ENCODE results near the gene GPC6.

GPC6 gene

GRCh38 chr13:93561576-93562225, 335.1 kb downstream of the GPC6 start:
- no peak for DNase-seq (ENCODE audit: low read depth)

DNA sequence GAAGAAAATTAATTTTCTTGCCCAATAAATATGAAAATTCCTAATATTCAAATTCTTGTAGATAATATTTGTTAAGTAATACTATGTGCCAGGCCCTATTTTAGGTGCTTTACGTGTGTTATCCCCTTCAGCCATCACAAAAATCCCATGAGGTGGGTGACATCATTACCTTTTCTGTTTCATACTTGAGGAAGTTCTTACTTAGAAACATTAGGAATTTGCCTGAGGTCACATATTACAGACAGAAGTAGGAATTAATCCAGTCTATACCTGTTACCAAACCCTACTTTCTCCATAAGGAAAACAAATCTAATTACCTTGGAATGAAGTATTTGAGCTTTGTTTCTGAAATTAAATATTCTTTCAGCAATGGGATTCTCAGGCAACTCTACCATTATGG, 336.1 kb downstream of the GPC6 start:
- DNase-seq (ENCODE audit: low read depth) = no peak

DNA sequence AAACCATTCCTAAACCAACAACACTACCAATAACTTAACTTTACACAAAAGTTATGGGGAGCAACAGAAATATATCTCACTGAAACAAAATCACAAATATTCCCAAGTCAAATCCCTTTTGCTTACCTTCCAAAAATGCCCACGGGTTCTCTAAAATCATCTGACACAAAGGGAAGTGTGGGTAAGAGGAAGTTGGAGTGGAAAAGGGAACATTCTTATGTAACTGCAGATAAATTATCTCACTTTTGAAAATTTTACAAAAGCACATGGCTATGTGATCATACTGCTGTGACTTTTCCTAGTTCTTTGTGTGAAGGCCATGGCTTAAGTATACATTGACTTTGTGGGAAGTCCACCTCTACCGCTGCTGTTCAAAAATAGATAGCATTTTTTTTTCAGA, 350.5 kb downstream of the GPC6 start:
- no peak for DNase-seq (ENCODE audit: low read depth)

DNA sequence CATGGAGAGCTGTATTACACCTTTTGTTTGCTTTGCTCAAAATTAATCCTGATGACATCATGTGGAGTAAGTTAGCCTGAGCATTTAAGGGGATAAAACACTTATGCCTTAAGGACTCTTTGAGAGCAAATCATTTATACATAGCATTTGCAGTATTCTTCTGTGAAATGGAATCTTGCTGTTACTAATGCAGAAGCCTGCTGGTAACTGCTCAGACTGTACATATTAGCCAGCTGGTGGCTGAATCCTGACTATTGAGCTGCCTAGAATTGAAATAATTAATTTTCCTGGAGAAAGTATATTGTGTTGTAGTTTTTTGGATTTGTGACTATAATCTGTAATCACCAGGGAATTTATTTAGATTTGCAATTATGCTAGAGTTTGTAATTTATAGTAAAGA, 363.2 kb downstream of the GPC6 start:
- no peak for DNase-seq (ENCODE audit: low read depth)

- DNase-seq (ENCODE audit: low read depth) = peak; percentile 76
Observed at GRCh38 chr13:93603043-93603442, 376.4 kb downstream of the GPC6 start.

DNA sequence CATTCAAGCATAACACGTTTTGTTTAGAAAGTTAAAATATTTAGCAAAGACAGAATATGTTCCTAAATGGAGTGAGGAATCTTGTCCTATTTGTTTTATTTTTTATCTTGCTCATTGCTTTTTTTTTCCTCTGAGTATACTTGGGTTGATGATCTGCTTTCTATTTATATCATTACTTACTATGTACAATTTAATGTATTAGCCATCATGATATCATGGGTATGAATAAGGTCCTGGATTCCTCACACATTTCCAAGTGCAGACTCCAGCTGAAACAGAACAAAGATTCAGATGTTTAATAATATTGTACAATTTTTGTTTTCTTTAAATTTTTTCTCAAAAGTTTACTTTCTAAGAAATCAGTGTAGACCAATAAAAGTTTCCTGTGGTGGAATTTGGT, 388.2 kb downstream of the GPC6 start:
- DNase-seq (ENCODE audit: low read depth) = no peak

DNA sequence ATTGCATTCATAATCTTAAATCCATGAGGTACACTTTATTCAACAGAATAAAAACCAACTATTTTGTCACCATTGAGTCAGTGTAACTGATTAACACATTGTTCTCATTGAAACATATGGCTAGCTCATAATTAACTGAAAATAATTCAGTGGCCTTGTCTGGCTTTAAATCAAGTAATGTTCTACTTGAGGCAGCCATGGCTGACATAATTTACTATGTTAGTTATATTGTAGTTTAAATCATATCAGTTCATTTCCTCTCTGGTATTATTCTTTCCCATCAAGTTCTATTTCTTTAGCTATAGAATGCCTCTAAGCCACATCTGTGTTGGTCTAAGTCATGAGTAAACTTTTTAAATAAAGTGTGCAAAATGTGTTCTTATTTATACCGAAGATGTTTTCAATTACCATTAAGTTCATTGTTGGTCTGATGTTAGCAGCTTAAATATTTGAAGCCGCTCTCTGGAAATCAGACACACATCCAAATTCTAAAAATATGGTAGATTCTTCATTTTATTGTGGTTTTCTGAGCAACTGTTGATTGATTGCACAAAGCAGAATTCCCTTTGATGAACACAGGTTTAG, 393.7 kb downstream of the GPC6 start:
- peak; percentile 47 for DNase-seq (ENCODE audit: low read depth)

DNA sequence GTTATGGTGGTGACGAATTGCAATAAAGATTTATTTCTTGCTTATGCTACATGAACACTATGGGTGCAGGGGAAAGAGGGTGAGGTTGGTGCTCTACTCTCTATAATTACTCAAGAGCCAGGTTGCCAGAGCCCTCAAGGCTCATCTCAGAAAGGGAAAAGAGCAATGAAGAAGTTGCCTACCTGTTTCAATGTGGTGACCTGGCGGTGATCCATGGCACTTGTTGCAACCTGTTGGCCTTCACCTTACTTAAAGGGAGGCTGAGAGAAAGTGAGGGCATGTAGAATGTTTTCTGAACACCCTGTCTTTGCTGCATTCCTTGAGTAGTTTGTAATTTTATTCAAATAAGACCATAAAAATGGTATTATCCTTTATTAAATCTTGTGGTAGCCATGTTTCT, 394.4 kb downstream of the GPC6 start:
- DNase-seq (ENCODE audit: low read depth) = no peak

DNA sequence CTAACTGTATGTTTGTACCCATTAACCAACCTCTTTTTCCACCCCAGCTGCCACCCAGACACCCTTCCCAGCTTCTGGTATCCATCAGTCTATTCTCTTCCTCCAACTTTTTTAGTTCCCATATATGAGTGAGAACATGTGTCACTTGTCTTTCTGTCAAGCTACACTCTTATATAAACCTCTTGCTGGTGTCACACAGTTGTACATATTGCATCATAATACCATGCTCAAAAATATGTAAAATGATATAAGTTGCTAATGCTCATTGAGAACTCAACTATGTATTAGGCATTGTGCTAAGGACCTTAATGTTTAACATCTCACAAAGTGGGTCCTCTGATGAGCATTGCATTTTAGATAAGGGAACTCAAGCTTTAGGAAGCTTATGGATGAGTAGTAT, 395.4 kb downstream of the GPC6 start:
- DNase-seq (ENCODE audit: low read depth) = no peak

GRCh38 chr13:93624311-93624777, 397.7 kb downstream of the GPC6 start:
- no peak for DNase-seq (ENCODE audit: low read depth)

DNA sequence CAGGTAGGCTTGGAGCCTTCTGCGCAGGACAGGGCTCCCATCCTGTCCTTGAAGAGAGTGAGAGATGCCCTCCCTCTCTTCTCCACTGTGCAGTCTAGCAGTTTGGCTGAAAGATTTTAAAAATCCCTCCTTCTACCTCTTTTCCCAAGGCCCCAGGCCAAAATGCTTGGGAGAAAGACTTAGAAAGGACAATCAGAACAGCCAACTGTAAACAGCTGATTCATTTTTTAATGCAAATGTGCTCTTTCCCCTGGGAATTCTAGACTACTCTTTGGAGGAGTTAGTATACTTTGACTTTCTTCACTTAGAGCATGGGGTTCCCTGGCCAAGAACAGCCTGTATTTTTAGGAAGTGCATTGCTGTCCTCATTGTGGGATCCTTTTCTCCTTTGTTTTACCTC, 398.9 kb downstream of the GPC6 start:
- DNase-seq (ENCODE audit: low read depth) = no peak

DNA sequence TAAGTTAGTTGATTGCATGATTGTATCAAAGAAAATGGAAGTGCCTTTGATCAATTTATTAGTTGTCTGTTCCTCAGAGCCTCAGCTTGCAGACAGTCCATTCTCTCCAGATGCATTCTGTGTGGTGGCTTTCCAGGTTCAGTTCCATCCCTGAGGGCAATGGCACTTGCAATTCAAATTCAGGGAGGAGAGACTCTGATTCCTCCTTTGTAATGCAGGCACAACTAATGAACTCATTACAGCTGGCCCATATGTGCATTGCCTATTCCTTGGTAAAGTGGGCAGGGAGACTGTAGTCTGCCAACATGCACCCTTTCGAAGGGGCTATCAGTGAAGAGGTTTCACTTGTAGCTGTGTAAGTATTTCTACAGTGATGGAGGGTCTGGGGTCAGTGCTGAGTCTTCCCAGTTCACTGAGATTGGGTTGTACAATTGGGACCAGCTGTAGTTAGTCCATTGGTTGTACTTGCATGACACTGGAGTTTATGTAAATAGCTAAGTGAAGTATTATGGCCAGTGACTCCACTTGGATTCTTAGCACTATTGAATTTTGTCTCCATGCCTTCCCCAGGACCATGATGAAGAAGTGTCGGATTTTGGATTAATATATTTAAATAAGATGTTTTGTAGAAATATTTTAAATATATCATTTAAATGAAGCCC, 401.7 kb downstream of the GPC6 start:
- no peak for DNase-seq (ENCODE audit: low read depth)

DNA sequence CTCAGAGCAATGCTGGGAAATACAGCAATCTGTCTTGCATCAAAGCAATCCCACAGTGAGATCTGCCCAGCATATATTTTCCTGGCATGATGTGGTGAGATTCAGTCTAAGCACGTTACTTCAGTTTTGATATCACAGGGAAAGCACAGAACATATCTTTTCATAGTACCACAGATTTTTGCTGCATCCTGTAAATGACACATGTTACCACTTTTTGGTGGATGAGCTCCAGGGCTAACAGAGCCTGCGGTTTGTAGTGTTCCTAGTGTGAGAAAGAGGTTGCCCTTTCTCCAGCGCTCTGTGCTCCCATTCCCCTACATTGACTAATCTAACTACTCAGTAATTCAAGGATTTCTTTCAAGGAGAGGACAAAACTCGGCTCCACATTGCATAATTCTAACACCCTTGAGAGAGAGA, 409.0 kb downstream of the GPC6 start:
- peak; percentile 59 for DNase-seq (ENCODE audit: low read depth)

GRCh38 chr13:93637852-93638251, 411.2 kb downstream of the GPC6 start:
- DNase-seq (ENCODE audit: low read depth) = no peak

DNA sequence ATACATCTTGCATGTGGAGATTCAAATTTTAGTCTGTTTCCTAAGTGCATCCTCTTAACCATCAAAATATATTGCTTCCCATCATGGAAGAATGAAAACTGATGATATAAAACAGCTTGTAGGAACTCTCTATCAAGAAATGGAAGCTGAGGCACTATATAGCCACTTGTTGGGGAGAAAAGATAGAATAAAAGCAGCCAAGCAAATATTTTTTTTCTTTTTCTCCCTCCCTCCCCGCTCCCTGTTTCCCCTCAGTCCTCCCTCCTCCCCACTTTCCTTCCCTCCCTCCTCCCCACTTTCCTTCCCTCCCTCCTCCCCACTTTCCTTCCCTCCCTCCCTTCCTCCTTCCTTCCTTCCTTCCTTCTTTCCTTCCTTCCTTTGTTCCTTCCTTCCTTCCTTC, 413.8 kb downstream of the GPC6 start:
- DNase-seq (ENCODE audit: low read depth) = no peak

GRCh38 chr13:93646245-93646644, 419.6 kb downstream of the GPC6 start:
- no peak for DNase-seq (ENCODE audit: low read depth)

- no peak for DNase-seq (ENCODE audit: low read depth)
Observed at GRCh38 chr13:93649496-93649895, 422.9 kb downstream of the GPC6 start.

DNA sequence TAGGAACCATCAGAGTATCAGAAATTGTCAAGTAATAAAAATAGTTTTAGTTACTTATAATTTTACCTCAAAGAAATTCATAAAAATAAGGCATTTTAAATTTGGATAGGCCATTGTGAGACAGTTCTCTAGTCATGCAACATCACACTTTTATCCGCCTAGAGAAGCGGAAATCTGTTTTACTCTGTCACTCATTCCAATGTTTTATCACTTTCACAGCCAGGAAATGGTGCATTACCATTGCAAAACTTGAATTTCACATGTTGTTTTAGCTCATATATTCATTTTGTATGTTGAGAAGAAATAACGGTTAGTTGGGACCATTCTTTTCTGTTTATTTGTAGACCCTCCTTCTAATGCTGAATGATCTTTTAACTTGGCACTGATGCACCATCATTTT, 427.2 kb downstream of the GPC6 start:
- DNase-seq (ENCODE audit: low read depth) = no peak

DNA sequence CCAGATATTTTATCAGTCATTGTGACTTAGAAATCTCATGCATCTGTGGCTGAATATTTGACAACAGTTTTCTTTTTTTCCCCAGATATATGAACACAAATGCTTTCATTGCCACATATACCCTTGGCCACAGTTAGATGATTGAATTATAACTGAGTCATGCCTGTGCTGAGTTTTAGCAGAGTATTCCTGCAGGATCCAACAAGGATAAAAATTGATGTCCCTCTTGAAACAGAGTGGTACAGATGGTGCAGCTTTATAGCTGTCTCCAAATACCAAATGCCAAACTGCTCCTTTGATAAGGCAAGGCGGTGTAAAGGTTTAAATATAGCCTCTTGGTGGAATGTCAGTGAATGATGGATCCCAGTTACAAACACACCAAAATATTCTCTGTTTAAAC, 428.5 kb downstream of the GPC6 start:
- no peak for DNase-seq (ENCODE audit: low read depth)

GRCh38 chr13:93660391-93661063, 433.9 kb downstream of the GPC6 start:
- DNase-seq (ENCODE audit: low read depth) = no peak

DNA sequence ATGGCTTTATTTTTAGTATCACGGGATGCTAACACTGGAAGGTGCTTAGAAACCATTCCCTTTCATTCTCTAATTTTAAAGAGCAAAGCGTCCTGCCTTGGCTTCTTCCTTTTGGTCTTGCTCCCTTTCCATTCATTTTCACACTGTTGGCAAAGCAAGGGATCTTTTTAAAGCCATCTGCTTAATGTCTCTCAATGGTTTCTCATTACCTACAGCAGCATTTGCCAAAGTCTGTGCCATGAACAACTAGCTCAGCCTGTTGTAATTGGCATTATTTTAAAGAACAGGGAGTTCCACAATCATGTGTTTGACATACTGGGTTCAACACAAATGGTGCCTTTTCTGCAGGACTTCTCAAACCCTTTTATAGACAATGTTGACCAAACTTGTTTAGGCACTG, 444.3 kb downstream of the GPC6 start:
- no peak for DNase-seq (ENCODE audit: low read depth)

GRCh38 chr13:93672996-93673395, 446.4 kb downstream of the GPC6 start:
- no peak for DNase-seq (ENCODE audit: low read depth)

- no peak for DNase-seq (ENCODE audit: low read depth)
Observed at GRCh38 chr13:93673885-93674284, 447.3 kb downstream of the GPC6 start.
